ENCODE results near the gene SRF.

DNA sequence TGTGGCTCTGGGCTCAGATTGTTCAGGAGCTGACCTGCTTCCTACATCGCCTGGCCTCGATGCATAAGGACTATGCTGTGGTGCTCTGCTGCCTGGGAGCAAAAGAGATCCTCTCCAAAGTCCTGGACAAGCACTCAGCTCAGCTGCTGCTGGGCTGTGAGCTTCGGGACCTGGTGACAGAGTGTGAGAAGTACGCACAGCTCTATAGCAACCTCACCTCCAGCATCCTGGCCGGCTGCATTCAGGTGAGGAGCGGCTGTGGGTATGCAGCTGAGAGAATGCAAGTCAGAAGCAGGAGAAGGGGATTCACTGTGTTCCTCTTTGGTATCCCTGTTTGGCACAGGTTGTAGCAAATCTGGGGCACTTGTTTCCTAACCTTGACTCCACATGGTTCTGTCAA is 28.8 kb downstream of the SRF start:
- TF ChIP-seq CTCF (IDR thresholded peaks at IDR 0.05) (no peak), POLR2A (IDR thresholded peaks at IDR 0.05) (no peak)

Data from body of pancreas (tissue), 4 donors.